Pulmonary artery endothelial cell (primary cell): ENCODE data around the gene ANGPTL2. TPM values are rescaled to one million over a fixed set of nuclear protein-coding genes. Genes with fewer than 3 reads are reported as not detected.

Experiments
- DNase-seq: peaks from one replicate; pipeline ENCODE4 v3.0.0-alpha.2; 2011; ENCODE audit warnings: low read depth, low spot score
- total RNA-seq: library from RNA; depleted of rRNA; stranded (reverse); fragments of >200 nt; gene quantifications from 2 replicates; pipeline ENCODE4 v1.2.3, GENCODE V29; 2014

Gene ANGPTL2
- total RNA-seq, 1 donor from 2014 or later: 17.8 TPM

DNA sequence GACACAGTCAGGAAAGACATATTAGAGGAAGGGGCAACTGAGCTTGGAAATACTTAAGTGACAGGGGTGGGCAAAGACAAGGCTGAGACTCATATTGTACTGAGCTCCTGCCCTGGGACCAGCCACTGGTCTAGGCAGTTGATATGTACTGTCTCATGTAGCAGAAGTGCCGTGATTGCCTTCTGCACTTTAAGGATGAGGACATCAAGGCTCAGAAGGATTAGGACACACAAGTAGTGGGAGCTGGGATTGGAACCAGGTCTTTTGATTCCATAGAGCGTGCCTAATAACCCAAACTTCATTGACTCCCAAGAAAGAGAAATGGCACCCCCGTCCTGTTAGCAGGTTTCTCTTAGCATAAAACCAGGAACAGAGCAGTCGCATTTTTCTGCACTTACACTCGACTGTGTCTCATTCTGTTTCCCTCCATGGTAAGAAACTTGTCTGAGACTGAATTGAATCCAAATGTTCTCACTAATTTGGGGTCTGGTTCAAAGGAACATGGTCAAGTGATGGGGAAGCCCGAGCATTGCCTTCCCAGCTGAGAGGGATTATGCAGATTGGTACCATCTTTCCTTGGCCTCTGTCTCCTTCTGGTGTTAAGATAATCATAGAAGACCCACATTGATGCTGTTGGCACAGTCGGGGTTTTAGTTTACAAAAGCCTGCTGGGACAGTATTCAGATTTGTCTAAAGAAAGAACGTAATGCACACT is 70.4 kb downstream of the ANGPTL2 start:
- DNase-seq: no peak

DNA sequence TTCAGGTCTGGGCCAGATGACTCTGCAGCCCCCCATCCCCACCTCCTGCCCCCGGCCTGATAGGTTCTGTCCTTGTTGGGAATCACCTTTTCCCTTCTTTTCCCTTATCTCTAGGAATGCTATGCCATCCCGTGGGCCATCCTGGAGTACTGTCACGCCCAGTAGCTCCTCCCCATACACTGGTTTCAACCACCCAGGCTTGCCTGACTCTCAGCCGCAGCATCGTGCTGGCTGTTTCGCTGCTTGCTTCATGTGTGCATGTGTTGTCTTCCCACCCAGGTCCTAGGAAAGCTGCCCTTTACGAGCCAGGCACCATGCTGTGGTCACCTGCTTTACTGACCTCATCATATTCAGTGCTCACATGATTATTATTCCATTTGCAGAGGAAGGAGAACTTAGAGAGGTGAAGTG is 71.8 kb downstream of the ANGPTL2 start:
- no peak for DNase-seq

DNA sequence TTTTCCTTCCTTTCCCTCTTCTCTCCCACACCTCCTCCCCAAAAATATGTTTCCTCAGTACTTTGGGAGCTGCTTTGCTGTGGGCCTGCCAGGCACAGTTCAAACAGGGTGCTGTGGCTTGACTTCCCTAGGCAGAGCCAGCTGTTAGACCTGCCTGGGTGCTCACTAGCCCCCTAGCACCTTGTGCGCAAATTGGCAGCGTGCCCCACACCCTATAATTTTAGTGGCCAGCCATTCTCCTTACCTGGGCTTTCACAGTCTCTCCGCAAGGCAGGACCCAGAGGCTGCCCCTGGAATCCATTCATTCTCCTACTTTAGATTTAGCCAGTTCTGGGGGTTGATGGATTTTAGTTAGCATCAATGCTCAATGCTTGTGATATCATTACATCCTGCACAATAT is 72.3 kb downstream of the ANGPTL2 start:
- no peak for DNase-seq

DNA sequence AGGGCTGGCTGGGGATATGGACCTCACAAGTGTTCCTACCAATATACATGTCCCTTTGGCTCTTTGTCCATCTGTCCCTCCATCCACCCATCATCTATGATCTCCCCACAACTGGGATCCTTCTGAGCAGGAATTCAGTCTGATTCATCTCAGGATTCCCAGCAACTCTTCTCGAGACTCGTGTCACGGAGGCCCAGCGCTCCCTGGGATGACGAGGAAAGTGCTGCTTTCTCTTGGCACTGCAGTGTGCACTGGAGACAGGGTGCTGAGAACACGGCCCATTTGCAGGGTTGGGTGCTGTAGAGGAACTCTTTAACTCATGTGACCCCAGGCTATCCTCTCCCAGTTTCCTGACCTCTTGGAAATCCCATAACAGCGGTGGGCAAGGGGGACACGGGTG is 72.9 kb downstream of the ANGPTL2 start:
- no peak for DNase-seq

DNA sequence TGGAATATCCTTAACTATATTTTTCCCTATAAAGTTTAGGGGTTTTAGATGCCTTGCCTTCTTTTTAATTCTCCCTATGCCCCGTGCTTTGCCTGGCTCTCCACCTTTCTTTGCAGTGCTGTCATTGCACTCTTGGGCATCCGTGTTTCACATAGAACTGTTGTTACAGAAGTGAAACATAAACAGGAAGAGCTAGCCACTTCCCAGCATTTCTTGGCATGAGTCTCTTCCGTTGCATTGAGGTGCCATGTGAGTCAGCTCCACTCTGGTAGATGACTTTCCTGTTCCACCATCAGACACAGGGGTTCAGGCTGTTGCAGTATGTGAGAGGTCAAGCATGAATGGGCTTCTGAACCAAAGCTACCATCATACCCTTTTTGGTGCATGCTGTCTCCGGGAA is 73.4 kb downstream of the ANGPTL2 start:
- DNase-seq: peak; percentile 99

DNA sequence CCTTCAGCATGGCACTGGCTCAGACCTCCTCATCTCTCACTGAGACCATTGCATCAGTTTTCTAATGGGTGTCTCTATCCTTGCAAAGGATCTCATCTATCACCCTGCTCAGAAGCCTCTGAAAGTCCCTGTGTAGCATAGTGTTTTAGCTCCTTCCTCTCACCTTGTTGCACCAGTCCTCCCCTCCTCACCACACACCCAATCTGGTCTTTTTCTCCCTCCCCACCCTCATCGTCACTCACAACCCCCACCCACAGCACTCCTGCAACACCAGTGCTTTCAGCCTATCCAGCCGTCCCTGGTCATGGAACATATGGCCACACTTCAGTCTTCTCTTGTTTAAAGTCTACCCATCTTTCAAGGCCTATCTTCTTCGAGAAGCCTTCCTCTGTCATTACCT is 74.5 kb downstream of the ANGPTL2 start:
- no peak for DNase-seq

DNA sequence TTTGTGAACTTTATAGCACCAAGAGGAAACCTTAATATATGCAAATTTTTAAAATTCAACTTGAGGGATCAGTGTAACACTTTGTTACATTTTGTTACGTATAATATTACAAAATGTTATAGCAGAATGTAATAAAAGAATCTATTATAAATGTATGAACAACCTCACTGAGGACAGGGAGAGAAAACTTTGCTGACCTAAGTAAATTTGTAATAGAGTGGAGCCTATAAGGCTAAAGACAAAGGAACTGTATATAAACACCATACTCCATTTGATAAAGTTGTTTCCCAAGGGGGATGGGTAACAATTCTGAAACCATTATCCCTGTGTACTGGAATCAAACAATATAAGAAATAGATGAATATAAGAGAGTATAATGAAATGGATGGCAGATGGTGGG is 77.3 kb downstream of the ANGPTL2 start:
- DNase-seq: no peak

DNA sequence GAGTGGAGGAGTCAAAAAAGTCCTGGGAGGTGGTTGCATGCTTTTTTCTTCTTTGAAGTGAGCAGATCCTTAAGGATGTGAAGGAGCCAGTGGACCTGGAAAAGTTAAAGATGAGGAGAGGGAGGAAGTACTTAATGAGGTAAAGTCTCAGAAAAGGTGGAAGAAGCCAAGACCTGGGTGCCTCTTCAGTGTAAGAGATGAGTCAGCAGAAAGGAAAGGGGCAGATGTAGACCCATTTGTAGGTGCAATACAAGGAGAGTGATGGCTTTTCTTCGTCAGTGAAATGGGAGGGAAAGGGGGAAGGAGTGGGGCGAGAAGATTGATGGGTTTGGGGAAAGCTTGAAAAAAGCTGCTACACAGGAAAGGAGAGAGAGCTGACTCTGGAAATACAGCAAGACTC is 82.9 kb downstream of the ANGPTL2 start:
- no peak for DNase-seq

DNA sequence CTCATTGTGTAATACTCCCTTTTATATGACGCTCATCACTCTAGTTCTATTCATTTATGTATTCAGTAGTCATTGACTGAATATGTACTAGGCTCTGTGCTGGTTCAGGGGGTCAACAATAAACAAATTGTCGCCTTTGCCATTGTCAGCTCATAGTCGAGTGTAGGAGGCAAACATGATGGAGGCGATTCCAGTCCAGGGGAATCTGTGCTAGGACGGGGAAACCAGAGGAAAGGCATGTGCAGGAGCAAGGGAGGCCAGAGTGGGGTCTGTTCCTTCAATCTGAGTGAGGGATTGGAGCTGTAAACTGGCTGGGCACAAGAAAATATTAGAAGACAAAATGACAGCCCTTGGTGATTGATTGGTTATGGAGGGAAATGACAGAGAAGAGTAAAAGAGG is 83.9 kb downstream of the ANGPTL2 start:
- no peak for DNase-seq

Other genes with a start within 250 kb of the ANGPTL2 start
- 2.4 and 3.1 TPM in 2 replicates for gene RALGPS1, start 207.9 kb downstream of the ANGPTL2 start, total RNA-seq
- 3.1 and 4.4 TPM in 2 replicates for gene GARNL3, start 142.1 kb upstream of the ANGPTL2 start, total RNA-seq